Esophagus squamous epithelium (tissue), 4 donors: ENCODE data around the gene MRAS.

Experiments used
- CTCF ChIP-seq, 6 experiments: fragments of 450-650 bp in 4 of 6; fragments of 200-600 bp in 2 of 6; sonication (generic) in 2 of 6; IDR thresholded peaks; one replicate each; pipeline ENCODE4 v1.5.1; 2016 to 2019; ENCODE audit warnings: antibody characterized with exemption in 6 of 6, mild to moderate bottlenecking in 4 of 6, moderate library complexity in 4 of 6
- POLR2A ChIP-seq, 4 donors: fragments of 450-650 bp; IDR thresholded peaks; one replicate each; pipeline ENCODE4 v1.6.1; 2017; ENCODE audit warnings: antibody characterized with exemption in 4 of 4, mild to moderate bottlenecking in 4 of 4, moderate library complexity in 3 of 4

- TF ChIP-seq CTCF (IDR thresholded peaks at IDR 0.05) = no peak
- TF ChIP-seq POLR2A (IDR thresholded peaks at IDR 0.05) = no peak
Observed at GRCh38 chr3:138351151-138351550, 2.8 kb downstream of the MRAS start.
